B cell (primary cell): ENCODE results near the gene FXYD1. TPM values are rescaled to one million over a fixed set of nuclear protein-coding genes. Genes with fewer than 3 reads are reported as not detected.
A peak's percentile ranks its signal among the peaks of the same experiment; 100 is the strongest.

Experiments used
- ATAC-seq: fragments of 200-7000 bp; cut with Tn5 transposase; one replicate; pipeline ENCODE4 v1.10.0; 2021; ENCODE audit warnings: low read depth, mild to moderate bottlenecking, moderate number of reproducible peaks, moderate library complexity
- CTCF ChIA-PET: fragments of 350-600 bp; sonication (Branson Sonifier 250); formaldehyde crosslinking; loops from one replicate; lab custom pipeline; 2021; ENCODE audit warnings: antibody characterized with exemption, inconsistent platforms; lab: Charles Lee
- POLR2A ChIA-PET: fragments of 350-600 bp; sonication (Branson Sonifier 250); formaldehyde crosslinking; loops from one replicate; lab custom pipeline; 2021; ENCODE audit warnings: antibody characterized with exemption; lab: Charles Lee
- DNase-seq: peaks from one replicate; pipeline ENCODE4 v3.0.0; 2013
- H2AFZ ChIP-seq: 2 replicates; pipeline ENCODE4 v1.6.1; 2012; ENCODE audit warnings: mild to moderate bottlenecking, low read depth, low read length; ENCODE audit not compliant: insufficient read depth, poor library complexity, severe bottlenecking
- H3K27ac ChIP-seq, 2 donors: 1 replicate in 1 of 2; 2 replicates in 1 of 2; pipeline ENCODE4 v1.5.1; 2012 to 2013; ENCODE audit warnings: low read length in 2 of 2, mild to moderate bottlenecking in 2 of 2, moderate library complexity in 1 of 2
- H3K27me3 ChIP-seq, 4 experiments: fragments of 200-600 bp in 1 of 4; sonication (generic) in 1 of 4; replicated peaks in 1 of 4; 1 replicate in 2 of 4; 2 replicates in 2 of 4; pipeline versions ENCODE4 v1.6.1 to v1.7.0; 2013 to 2016; ENCODE audit warnings: low read length in 3 of 4, mild to moderate bottlenecking in 2 of 4, mixed read lengths in 1 of 4, moderate library complexity in 1 of 4; ENCODE audit not compliant: insufficient read depth in 4 of 4, control insufficient read depth in 3 of 4; ENCODE audit errors: control extremely low read depth in 1 of 4
- H3K36me3 ChIP-seq, 2 experiments: replicated peaks in 1 of 2; 1 replicate in 1 of 2; 2 replicates in 1 of 2; pipeline versions ENCODE4 v1.6.1 to v1.7.1; 2013; ENCODE audit warnings: low read length in 1 of 2; ENCODE audit not compliant: insufficient read depth in 2 of 2, control insufficient read depth in 1 of 2; ENCODE audit errors: control extremely low read depth in 1 of 2, extremely low read depth in 1 of 2
- H3K4me1 ChIP-seq, 2 donors: fragments of 200-600 bp in 1 of 2; sonication (generic) in 1 of 2; 1 replicate in 1 of 2; 2 replicates in 1 of 2; pipeline versions ENCODE4 v1.5.1 to v1.6.1; 2013 to 2017; ENCODE audit warnings: low read length in 2 of 2; ENCODE audit not compliant: control insufficient read depth in 2 of 2, insufficient read depth in 2 of 2
- H3K4me2 ChIP-seq: replicated peaks from 2 replicates; pipeline ENCODE3; 2012; ENCODE audit warnings: mild to moderate bottlenecking, low read depth, low read length; ENCODE audit not compliant: poor library complexity, severe bottlenecking
- H3K4me3 ChIP-seq, 5 experiments: fragments of 200-600 bp in 1 of 5; sonication (generic) in 1 of 5; 1 replicate in 3 of 5; 2 replicates in 2 of 5; pipeline versions ENCODE4 v1.5.1 to v1.7.0; 2011 to 2016; ENCODE audit warnings: low read length in 4 of 5, mild to moderate bottlenecking in 4 of 5, low read depth in 2 of 5, control low read depth in 1 of 5, moderate library complexity in 1 of 5; ENCODE audit not compliant: insufficient read depth in 1 of 5; ENCODE audit errors: control extremely low read depth in 1 of 5, extremely low read depth in 1 of 5
- H3K79me2 ChIP-seq: fragments of 200-600 bp; sonication (generic); one replicate; pipeline ENCODE4 v1.6.0; 2016; ENCODE audit warnings: low read length; ENCODE audit not compliant: control insufficient read depth, insufficient read depth
- H3K9ac ChIP-seq: fragments of 200-600 bp; sonication (generic); 2 replicates; pipeline ENCODE4 v1.6.1; 2017; ENCODE audit warnings: mild to moderate bottlenecking, low read length, moderate library complexity
- H3K9me3 ChIP-seq, 3 donors: one replicate each; pipeline versions ENCODE4 v1.6.1 to v1.7.1; 2013; ENCODE audit warnings: low read length in 2 of 3; ENCODE audit not compliant: control insufficient read depth in 2 of 3, insufficient read depth in 1 of 3; ENCODE audit errors: control extremely low read depth in 1 of 3
- H4K20me1 ChIP-seq: 2 replicates; pipeline ENCODE4 v1.6.0; 2012; ENCODE audit warnings: mild to moderate bottlenecking, low read length; ENCODE audit not compliant: insufficient read depth, control insufficient read depth, poor library complexity, severe bottlenecking
- H3K27ac Mint-ChIP-seq: one replicate; pipeline ENCODE4 v1.8.0; 2021; ENCODE audit warnings: mixed read lengths
- H3K27me3 Mint-ChIP-seq: one replicate; pipeline ENCODE4 v1.8.0; 2021; ENCODE audit warnings: mixed read lengths
- H3K4me1 Mint-ChIP-seq: one replicate; pipeline ENCODE4 v1.8.0; 2021; ENCODE audit warnings: mixed read lengths
- H3K4me3 Mint-ChIP-seq: one replicate; pipeline ENCODE4 v1.8.0; 2021; ENCODE audit warnings: mixed read lengths
- H3K9me3 Mint-ChIP-seq: one replicate; pipeline ENCODE4 v1.8.0; 2022; ENCODE audit warnings: mixed read lengths; ENCODE audit not compliant: insufficient read depth
- EZH2 ChIP-seq: IDR thresholded peaks from 2 replicates; pipeline ENCODE4 v1.6.1; 2012; ENCODE audit warnings: borderline replicate concordance, low read depth, mild to moderate bottlenecking, moderate library complexity, low read length; ENCODE audit not compliant: insufficient read depth, poor library complexity, severe bottlenecking
- WGBS: methylation state at CpG from one replicate; pipeline ENCODE4 v1.1.5; 2013; ENCODE audit warnings: missing lambda C conversion rate; ENCODE audit not compliant: insufficient coverage; 5-methylcytosine and 5-hydroxymethylcytosine counted together
- intact Hi-C: fragments of 100-400 bp; cut with micrococcal nuclease; formaldehyde crosslinking; loops from one replicate; pipeline ENCODE4 v1.10.0; 2022
- polyA plus RNA-seq: library from polyadenylated mRNA; depleted of rRNA; stranded (reverse); fragments of >200 nt; gene quantifications from 2 replicates; pipeline ENCODE4 v1.2.3, GENCODE V29; 2012
- total RNA-seq, 2 donors: library from RNA; stranded (reverse); fragments of 120-200 nt in 1 of 2; gene quantifications; 1 replicate in 1 of 2; 2 replicates in 1 of 2; pipeline versions ENCODE4 v1.2.3 to v1.2.4, GENCODE V29; 2013 to 2022
- TF ChIP-seq, protein P1 (sequence below): fragments of 200-600 bp; IDR thresholded peaks from one replicate; pipeline ENCODE4 v1.8.0; 2022; ENCODE audit warnings: antibody characterized with exemption, mild to moderate bottlenecking

FXYD1 gene
- total and polyA plus RNA-seq, 2 donors (not counting 1 experiment from before 2014, with no cell fraction given): 3.1 to 4.7 TPM

- Histone ChIP-seq H3K9me3 (no peaks in the 10 kb centered on the region), H3K79me2 (no peaks in the 10 kb centered on the region), H3K36me3 (no peaks in the 10 kb centered on the region), H3K4me1 (peaks cover 10 to 17% of the 10 kb centered on the region in 2 donors), H3K9ac (peak overlapping the region; percentile 65), H2AFZ (no peak overlapping the region), H3K27ac (no peak overlapping the region), H3K4me3 (peak overlapping the region in 1 of 5 experiments; percentile 72), H3K4me2 (peak overlapping the region; percentile 76), H3K27me3 (no peaks in the 10 kb centered on the region), H4K20me1 (no peaks in the 10 kb centered on the region)
- peak overlapping the region; percentile 96 for H3K4me3 Mint-ChIP-seq
- DNase-seq: no peak
- peak overlapping the region; percentile 95 for H3K27ac Mint-ChIP-seq
- ATAC-seq: no peak
- no peaks in the 10 kb centered on the region for H3K9me3 Mint-ChIP-seq
- ChIA-PET CTCF (interaction anchor here (0.6 to 2.1 kb wide), 5 partner anchors 9 to 57 kb away, joined by 3 to 11 read pairs (median 8); no protein-coding TSS in a partner anchor), POLR2A (no interaction called here)
- peaks cover 15% of the 10 kb centered on the region for H3K4me1 Mint-ChIP-seq
- intact Hi-C loops: loop anchor here (5.0 kb wide), 1 partner anchor 36 kb away; no protein-coding TSS in a partner anchor
- TF ChIP-seq, protein P1, sequence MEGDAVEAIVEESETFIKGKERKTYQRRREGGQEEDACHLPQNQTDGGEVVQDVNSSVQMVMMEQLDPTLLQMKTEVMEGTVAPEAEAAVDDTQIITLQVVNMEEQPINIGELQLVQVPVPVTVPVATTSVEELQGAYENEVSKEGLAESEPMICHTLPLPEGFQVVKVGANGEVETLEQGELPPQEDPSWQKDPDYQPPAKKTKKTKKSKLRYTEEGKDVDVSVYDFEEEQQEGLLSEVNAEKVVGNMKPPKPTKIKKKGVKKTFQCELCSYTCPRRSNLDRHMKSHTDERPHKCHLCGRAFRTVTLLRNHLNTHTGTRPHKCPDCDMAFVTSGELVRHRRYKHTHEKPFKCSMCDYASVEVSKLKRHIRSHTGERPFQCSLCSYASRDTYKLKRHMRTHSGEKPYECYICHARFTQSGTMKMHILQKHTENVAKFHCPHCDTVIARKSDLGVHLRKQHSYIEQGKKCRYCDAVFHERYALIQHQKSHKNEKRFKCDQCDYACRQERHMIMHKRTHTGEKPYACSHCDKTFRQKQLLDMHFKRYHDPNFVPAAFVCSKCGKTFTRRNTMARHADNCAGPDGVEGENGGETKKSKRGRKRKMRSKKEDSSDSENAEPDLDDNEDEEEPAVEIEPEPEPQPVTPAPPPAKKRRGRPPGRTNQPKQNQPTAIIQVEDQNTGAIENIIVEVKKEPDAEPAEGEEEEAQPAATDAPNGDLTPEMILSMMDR: no peak
- no peak for TF ChIP-seq EZH2
- no peaks in the 10 kb centered on the region for H3K27me3 Mint-ChIP-seq
- WGBS: 84% methylated on average over 2 of the region's 5 CpGs
Observed at GRCh38 chr19:35123573-35123972, 15.1 kb upstream of the FXYD1 start.
